ENCODE results near the gene RTL5. TPM values are rescaled to one million over a fixed set of nuclear protein-coding genes. Genes with fewer than 3 reads are reported as not detected.
A peak's percentile ranks its signal among the peaks of the same experiment; 100 is the strongest.

The RTL5 gene
- total RNA-seq, 1 experiment from 2014 or later, result 0.20 TPM

DNA sequence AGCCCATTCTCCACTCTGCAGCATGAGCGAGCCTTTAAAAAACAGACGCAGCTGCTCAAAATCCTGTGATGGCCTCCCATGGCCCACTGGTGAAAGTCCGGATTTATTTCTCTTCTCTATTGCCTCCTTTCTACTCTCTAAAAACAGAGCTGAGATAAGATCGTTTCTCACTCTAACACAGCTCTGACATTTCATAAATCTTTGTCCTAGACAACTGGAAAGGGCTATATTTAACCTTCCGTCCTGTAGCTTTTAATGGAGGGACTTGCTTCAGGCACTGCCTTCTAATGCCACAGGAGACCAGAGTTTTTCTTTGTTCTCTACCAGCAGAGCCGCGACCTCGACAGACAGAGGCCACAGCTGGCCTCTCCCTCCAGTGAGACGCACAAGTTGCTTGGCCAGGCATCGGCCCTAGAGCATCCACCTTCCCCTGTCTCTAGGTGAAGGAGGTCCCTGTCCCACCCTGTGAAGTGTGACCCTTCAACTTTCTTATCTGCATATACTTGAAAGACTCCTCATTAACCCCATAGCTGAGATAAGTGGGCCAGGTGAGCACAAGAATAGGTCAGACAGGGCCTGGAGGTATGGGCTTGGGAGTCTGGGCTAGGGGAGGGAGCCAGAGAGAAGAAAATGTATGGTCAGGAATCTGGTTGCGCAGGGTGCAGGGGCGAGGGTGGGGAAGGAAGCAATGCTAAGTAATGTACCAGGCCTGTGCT lies 50.0 kb downstream of the RTL5 start:
- H3K4me1 ChIP-seq, result no peaks in the 10 kb centered on the region
- DNase-seq, result peak in 1 of 2 experiments; percentile 6
- no peaks in the 10 kb centered on the region for H3K27me3 ChIP-seq
- H3K36me3 ChIP-seq, result no peaks in the 10 kb centered on the region
- H3K27ac ChIP-seq, result no peak overlapping the region
- no peak overlapping the region for H3K4me3 ChIP-seq
- H3K9me3 ChIP-seq (replicated peaks), result no peaks in the 10 kb centered on the region

DNA sequence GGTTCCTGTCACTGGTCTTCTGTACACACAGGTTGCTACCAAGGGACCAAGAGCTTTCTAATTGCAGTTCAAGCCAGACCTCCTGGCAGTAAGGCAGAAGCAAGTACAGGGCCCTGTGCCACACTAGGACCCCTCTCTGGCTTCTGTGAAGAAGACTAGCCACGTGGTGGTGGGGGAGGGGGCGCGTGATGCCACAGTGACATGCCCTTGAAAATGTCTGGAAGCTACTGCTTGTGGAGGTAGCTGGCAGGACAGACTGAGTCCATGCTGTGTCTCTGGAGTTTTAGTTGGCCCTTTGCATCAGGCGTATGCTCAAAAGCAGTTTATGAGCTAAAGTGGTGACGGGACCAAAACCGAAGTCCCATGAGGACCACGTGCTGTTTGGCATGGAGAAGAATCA lies 50.9 kb downstream of the RTL5 start:
- DNase-seq, result no peak
- no peaks in the 10 kb centered on the region for H3K27me3 ChIP-seq

DNA sequence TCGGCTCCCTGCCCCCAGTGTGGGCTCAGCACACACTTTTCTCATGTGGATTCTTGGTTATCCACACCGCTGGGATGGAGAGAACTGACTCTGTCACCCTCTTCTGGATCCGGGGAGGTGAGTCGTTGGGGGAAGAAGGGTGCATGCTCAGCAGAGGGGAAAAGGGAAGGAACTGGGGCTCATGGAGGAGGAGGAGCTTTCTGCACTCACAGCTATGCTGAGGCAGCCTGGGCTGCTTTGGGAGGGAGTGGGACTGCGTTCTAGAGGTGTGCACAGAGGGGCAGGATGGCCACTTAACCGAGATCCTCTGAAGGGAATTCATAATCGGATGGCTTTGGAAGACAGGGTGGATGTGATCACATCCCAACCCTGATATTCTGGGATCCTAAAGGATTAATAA lies 51.6 kb downstream of the RTL5 start:
- no peaks in the 10 kb centered on the region for H3K4me1 ChIP-seq
- H3K27me3 ChIP-seq, result no peaks in the 10 kb centered on the region
- H3K27ac ChIP-seq, result no peak overlapping the region
- no peaks in the 10 kb centered on the region for H3K9me3 ChIP-seq (replicated peaks)
- no peak overlapping the region for H3K4me3 ChIP-seq
- H3K36me3 ChIP-seq, result no peaks in the 10 kb centered on the region
- no peak for DNase-seq

More for the DNA sequence above, 50.9 kb downstream of the RTL5 start:
- H3K9me3 ChIP-seq (replicated peaks), result no peaks in the 10 kb centered on the region
- no peak overlapping the region for H3K27ac ChIP-seq
- no peak overlapping the region for H3K4me3 ChIP-seq
- no peaks in the 10 kb centered on the region for H3K36me3 ChIP-seq
- H3K4me1 ChIP-seq, result no peaks in the 10 kb centered on the region

DNA sequence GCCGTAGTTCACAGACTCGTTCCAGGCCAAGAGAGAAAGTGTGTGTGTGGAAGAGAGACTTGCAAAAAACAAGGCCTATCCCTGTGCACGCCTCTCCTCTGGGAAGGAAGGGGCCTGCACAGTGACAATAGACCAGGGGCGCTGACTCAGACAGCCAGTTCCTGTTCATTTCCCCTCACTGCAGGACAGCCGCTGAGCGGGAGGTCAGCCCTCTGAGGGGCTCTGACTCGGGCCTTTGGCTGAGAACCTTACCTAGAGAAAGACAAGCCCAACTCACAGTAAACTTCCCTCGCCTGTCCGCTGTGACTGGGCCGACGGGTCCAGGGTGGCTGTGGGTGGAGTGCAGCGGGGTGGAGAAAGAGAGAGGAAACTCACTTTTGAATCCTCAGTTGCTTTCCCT lies 52.1 kb downstream of the RTL5 start:
- DNase-seq, result no peak
- Histone ChIP-seq H3K27me3 (no peaks in the 10 kb centered on the region), H3K27ac (no peak overlapping the region)

DNA sequence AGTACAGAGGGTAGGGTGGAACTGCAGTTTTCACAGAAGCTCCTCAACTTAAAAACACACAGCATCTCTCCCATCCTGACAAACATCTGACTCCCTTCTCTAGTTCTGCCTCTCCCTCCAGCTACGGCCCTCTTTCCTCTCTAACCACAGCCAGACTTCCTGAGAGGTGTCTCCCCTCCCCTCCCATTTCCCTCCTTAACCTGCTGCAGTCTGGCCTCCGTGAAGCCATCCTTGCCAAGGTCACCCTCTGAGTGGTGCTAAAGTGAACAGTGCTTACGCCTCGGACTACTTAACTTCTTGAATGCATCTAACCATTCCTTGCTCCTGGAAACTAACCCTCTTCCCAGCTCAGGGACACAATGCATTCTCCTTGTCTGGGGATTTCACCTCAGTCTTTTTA lies 53.3 kb downstream of the RTL5 start:
- H3K27me3 ChIP-seq, result no peaks in the 10 kb centered on the region
- DNase-seq, result no peak
- H3K36me3 ChIP-seq, result no peaks in the 10 kb centered on the region
- no peak overlapping the region for H3K4me3 ChIP-seq
- no peaks in the 10 kb centered on the region for H3K4me1 ChIP-seq
- H3K27ac ChIP-seq, result no peak overlapping the region
- no peaks in the 10 kb centered on the region for H3K9me3 ChIP-seq (replicated peaks)

More for the DNA sequence above, 52.1 kb downstream of the RTL5 start:
- H3K9me3 ChIP-seq (replicated peaks), result no peaks in the 10 kb centered on the region
- H3K36me3 ChIP-seq, result no peaks in the 10 kb centered on the region
- no peaks in the 10 kb centered on the region for H3K4me1 ChIP-seq
- no peak overlapping the region for H3K4me3 ChIP-seq

Other genes with a start within 250 kb of the RTL5 start
- 0.02 TPM in 1 of 2 replicates, not detected in the other for gene NHSL2, start 221.1 kb downstream of the RTL5 start, total RNA-seq (2014; rRNA removed; shearing (Covaris generic))
- gene PIN4, start 49.8 kb upstream of the RTL5 start, total RNA-seq (2014; rRNA removed; shearing (Covaris generic)), result 35.9 and 60.9 TPM in 2 replicates
- 34.8 and 36.6 TPM in 2 replicates for gene ERCC6L, start 107.1 kb upstream of the RTL5 start, total RNA-seq (2014; rRNA removed; shearing (Covaris generic))
- 2,769 and 2,773 TPM in 2 replicates for gene RPS4X, start 145.3 kb upstream of the RTL5 start, total RNA-seq (2014; rRNA removed; shearing (Covaris generic))
- gene CITED1, start 174.0 kb upstream of the RTL5 start, total RNA-seq (2014; rRNA removed; shearing (Covaris generic)), result 8.1 TPM in 2 replicates

All from SJCRH30 (cell line).